NCI-H2029 (cell line): ENCODE results near the gene LRRC42.
"Not testable (repeated sequence)": the region's sequence is repeated elsewhere in the genome, so short reads cannot be mapped to it uniquely, and the experiment has no call there.

Source experiments
- DNase-seq: peaks from one replicate; lab custom pipeline; 2025; lab: John Stamatoyannopoulos, UW

LRRC42 gene

GRCh38 chr1:53967409-53968124 is 21.4 kb downstream of the LRRC42 start:
- DNase-seq: no peak

- DNase-seq: peak; percentile 66
Measured at GRCh38 chr1:53968125-53968513, 22.0 kb downstream of the LRRC42 start.

DNA sequence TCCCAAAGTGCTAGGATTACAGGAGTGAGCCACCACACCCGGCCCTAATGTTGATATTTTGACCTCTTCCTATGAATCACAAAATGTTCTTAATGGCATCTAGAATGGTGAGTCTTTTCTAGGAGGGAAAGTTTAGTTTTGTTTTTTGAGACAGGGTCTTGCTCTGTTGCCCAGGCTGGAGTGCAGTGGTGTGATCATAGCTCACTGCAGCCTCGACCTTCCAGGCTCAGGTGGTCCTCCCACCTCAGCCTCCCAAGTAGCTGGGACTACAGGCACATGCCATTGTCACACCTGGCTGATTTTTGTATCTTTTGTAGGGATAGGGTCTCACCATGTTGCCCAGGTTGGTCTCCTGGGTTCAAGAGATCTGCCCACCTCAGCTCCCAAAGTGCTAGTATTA is 23.2 kb downstream of the LRRC42 start:
- DNase-seq: not testable (repeated sequence)

DNA sequence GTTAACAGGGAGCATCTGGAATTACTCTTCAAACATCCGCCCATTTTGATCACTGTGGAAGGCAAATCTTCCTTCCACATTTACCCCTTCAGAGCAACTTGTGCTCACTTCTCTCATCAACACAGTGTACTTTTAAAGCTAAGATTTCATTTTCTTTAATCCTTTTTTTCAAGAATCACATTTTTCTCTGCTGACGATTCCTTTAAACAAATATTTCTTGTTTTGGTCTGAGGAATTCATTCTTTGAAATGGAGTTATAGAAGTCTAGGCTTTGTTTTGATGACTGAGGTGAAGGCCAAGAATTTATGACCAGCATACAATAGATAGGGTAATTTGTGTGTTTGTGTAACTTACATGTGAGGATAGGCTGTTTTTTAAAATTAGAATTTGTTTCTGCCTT is 25.6 kb downstream of the LRRC42 start:
- no peak for DNase-seq

GRCh38 chr1:53975861-53976260 is 29.7 kb downstream of the LRRC42 start:
- no peak for DNase-seq

GRCh38 chr1:53979712-53980450 is 33.7 kb downstream of the LRRC42 start:
- no peak for DNase-seq

- DNase-seq: no peak
Measured at GRCh38 chr1:53981220-53981619, 35.1 kb downstream of the LRRC42 start.

GRCh38 chr1:53982034-53982762 is 36.0 kb downstream of the LRRC42 start:
- no peak for DNase-seq

DNA sequence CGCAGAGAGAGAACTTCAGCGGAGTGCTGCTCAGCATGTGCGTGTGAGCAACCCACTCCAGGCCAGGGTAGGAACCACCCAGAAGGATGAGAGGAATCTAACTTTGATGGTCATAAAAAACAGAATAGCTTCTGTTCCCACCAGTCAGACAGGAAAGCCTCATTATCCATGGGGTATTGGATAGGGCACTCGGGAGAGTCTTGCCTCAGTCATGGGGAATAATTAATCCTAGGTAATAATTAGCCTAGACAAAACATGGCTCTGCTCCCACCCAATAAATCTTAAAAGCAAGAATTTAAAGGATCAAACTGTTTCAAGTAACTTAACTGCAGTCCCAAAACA is 36.6 kb downstream of the LRRC42 start:
- no peak for DNase-seq

DNA sequence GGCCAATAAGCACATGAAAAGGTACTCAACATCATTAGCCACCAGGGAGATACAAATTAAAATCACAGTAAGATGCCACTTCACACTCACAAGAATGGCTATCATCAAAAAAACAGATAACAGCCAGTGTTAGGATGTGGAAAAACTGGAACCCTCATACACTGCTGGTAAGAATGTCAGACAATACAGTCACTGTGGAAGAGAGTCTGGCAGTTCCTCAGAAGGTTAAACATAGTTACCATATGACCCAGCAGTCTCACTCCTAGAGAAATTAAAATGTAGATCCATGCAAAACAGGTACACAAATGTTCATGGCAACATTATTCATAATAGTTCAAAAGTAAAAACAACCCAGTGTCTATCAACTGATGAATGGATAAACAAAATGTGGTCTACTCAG is 38.6 kb downstream of the LRRC42 start:
- DNase-seq: no peak

GRCh38 chr1:53986458-53986857 is 40.3 kb downstream of the LRRC42 start:
- no peak for DNase-seq

DNA sequence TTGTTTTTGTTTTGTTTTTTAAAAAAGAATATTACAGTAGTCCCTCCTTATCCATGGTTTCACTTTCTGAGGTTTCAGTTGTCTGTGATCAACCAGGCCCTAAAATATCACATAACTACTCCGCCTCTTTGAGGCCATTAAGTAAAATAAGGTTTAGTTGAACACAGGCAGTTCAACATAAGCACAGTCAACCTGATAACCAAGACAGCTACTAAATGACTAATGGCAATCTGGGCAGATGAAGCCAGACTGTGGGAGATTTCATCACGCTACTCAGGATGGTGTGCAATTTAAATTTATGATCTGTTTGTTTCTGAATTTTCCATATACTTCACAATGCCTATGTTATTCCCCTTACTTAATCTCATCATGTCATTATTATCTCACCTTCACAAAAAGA is 41.7 kb downstream of the LRRC42 start:
- no peak for DNase-seq

DNA sequence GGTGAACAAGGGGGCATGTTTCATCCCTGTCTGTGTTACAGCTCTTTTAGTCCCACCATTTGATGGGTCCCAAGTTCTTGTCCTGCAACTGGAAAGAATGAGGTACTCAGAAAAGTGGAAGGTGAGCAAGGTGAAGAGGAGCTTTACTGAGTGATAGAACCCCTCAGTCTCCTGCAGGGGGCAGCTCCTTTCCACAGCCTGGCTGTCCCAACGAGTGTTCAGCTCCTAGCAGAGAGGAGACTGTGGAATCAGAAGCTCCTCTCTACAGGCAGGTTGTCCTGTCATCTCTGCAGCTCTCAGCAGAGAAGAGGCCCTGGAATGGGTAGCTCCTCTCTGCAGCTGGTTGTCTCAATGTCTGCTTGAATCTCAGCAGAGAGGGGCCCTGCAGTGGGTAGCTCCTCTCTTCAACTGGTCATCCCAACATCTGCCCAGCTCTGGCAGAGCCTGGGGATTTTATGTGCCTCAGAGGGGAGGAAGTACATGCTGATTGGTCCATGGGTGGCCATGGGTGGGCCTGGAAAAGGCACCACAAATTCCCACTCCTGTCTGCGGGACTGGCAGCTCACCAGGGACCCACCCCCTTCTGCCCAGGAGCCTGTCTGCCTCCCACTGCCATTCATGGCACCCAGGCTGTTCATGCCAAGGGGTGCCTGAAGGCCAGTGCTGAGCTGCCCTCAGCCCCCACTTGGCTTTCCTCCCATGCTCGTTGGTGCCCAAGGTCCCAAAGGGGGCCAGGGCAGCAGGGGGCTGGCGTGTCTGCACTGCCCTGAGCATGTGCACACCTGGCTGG is 46.1 kb downstream of the LRRC42 start:
- no peak for DNase-seq

DNA sequence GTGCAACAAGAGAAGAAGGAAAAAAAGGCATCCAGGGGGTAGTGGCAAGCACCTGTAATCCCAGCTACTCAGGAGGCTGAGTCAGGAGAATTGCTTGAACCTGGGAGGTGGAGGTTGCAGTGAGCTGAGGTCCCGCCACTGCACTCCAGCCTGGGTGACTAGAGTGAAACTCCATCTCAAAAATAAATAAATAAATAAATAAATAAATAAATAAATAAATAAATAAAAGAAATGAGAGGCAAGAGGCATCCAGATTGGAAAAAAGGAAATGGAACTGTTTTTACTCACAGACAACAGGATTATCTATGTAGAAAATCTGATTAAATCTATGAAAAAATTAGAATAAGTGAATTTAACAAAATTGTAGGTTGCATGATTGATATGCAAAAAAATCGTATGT is 48.4 kb downstream of the LRRC42 start:
- DNase-seq: not testable (repeated sequence)

- no peak for DNase-seq
Measured at GRCh38 chr1:53995683-53996082, 49.5 kb downstream of the LRRC42 start.

DNA sequence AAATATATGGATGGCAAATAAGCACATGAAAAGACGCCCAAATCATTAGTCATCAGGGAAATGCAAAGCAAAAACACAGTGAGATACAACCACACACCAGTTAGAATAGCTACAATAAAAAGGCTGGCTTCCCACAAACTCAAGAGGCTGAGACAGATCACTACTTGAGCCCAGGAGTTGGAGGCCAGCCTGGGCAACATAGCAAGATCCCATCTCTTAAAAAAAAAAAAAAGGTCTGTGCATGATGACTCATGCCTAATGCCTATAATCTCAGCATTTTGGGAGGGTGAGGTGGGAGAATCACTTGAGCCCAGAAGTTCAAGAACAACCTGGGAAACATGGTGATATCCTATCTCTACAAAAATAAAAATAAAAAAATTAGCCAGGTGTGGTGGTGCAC is 52.1 kb downstream of the LRRC42 start:
- DNase-seq: no peak

GRCh38 chr1:53999920-54000319 is 53.8 kb downstream of the LRRC42 start:
- no peak for DNase-seq

DNA sequence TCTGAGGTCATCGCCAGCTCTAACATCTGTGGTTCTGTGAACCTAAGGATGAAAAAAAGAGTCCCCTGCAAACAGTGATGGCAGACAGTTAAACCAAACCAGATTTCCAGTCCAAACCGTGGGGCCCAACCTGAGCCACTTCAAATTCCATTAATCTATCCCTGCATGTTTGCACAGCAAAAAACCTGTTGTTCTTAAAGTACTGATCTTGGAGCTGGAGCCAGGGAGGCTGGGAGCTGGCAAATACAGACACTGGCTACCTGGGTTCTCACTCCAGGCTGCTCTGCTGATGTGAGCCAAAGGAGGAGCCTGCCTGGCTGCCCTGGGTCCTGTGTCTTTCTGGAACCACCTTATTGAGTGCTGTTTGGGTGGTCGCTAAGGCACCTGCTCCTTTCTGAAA is 55.4 kb downstream of the LRRC42 start:
- peak; percentile 94 for DNase-seq

- no peak for DNase-seq
Measured at GRCh38 chr1:54002544-54003248, 56.5 kb downstream of the LRRC42 start.

GRCh38 chr1:54003249-54003646 is 57.1 kb downstream of the LRRC42 start:
- no peak for DNase-seq

DNA sequence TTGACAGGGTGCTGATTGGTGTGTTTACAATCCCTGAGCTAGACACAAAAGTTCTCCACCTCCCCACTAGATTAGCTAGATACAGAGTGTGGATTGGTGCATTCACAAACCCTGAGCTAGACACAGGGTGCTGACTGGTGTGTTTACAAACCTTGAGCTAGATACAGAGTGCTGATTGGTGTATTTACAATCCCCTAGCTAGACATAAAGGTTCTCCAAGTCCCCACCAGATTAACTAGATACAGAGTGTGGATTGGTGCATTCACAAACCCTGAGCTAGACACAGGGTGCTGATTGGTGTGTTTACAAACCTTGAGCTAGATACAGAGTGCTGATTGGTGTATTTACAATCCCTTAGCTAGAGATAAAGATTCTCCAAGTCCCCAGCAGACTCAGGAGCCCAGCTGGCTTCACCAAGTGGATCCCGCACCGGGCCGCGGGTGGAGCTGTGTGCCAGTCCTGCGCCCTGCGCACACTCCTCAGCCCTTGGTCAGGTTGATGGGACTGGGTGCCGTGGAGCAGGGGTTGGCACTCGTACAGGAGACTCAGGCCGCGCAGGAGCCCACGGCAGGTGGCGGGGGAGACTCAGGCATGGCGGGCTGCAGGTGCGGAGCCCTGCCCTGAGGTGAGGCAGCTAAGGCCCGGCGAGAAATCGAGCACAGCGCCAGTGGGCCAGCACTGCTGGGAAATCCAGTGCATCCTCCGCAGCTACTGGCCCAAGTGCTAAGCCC is 57.8 kb downstream of the LRRC42 start:
- not testable (repeated sequence) for DNase-seq
